DMS153 (cell line): Measurements from ENCODE around the gene ATP10A.
"Not testable (repeated sequence)": the region's sequence is repeated elsewhere in the genome, so short reads cannot be mapped to it uniquely, and the experiment has no call there.

Source experiments
- DNase-seq: peaks from one replicate; lab custom pipeline; 2025; lab: John Stamatoyannopoulos, UW

ATP10A gene

GRCh38 chr15:25649390-25649789, 213.7 kb downstream of the ATP10A start:
- DNase-seq, result no peak

GRCh38 chr15:25643120-25643519, 220.0 kb downstream of the ATP10A start:
- DNase-seq, result no peak

- no peak for DNase-seq
Measured at GRCh38 chr15:25641762-25642161, 221.4 kb downstream of the ATP10A start.

- DNase-seq, result no peak
Measured at GRCh38 chr15:25641361-25641760, 221.8 kb downstream of the ATP10A start.

GRCh38 chr15:25640959-25641358, 222.2 kb downstream of the ATP10A start:
- DNase-seq, result not testable (repeated sequence)

- no peak for DNase-seq
Measured at GRCh38 chr15:25640381-25640780, 222.7 kb downstream of the ATP10A start.

- not testable (repeated sequence) for DNase-seq
Measured at GRCh38 chr15:25636486-25636885, 226.6 kb downstream of the ATP10A start.

- DNase-seq, result no peak
Measured at GRCh38 chr15:25635191-25635590, 227.9 kb downstream of the ATP10A start.

GRCh38 chr15:25633862-25634261, 229.3 kb downstream of the ATP10A start:
- no peak for DNase-seq

GRCh38 chr15:25631971-25632370, 231.2 kb downstream of the ATP10A start:
- DNase-seq, result no peak
